GM19328 (cell line): ENCODE measurements around the gene OR4D9.
"Not testable (repeated sequence)": the region's sequence is repeated elsewhere in the genome, so short reads cannot be mapped to it uniquely, and the experiment has no call there.

Source experiments
- ATAC-seq: cut with Tn5 transposase; IDR thresholded peaks from one replicate; pipeline ENCODE4 v1.9.1; 2021; ENCODE audit warnings: mild to moderate bottlenecking, moderate library complexity; ENCODE audit not compliant: unreplicated experiment

OR4D9 gene

DNA sequence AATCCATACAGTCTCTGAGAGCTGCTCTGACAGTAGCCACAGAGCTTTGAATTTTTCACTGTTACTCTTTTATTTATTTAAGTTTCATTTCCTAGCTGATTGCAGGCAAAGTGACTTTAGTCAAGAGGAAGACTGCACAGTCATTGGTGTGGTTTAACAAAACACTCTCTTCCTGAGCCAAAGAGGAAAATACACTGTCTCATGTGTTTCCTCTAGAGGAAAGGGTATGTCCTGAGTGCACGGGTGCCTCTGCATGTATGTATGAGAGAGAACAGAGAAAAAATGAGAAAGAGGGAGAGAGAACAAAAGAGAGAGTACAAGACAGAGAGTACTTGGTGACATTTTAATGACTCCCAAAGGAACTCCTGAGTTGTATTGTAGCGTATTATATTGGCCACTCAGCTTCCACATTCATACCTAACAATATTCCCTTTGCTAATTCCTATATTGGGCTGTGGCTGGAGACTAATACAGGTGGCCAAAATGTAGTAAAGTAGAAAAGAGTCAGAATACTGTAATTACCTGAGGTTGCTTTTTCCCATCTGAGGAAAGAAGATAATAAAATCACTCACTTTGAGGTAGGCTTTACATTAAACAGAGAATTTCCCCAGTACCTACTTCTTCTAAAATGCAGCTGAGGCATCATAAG, at the start of gene OR4D9:
Gene OR4D9, plus strand, starts transcription at position 599 of the 649 bp plus-strand sequence. CDS start 3,374 bp downstream, outside the sequence.
- ATAC-seq, result no peak

DNA sequence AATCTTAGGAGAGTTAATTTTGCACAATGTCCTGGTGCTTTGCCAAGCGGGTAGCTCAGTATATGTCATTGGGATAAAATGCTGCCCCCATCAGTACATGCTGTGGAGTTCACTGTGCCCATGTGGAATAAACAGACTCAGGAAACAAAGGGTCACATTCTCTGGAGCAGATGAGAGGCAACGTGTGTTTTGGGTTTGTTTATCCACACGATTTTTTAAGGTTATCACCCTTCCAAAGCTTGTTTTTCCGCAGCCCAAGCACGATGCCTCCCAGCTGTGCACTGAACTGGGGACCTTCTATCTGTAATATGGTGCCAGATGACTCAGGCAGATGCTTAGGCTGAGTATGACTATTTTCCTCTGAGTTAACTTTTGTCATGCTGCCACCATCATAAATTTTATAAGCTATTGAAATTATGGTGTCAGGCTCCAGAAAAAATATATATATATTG, 48.1 kb upstream of the OR4D9 start:
- no peak for ATAC-seq

DNA sequence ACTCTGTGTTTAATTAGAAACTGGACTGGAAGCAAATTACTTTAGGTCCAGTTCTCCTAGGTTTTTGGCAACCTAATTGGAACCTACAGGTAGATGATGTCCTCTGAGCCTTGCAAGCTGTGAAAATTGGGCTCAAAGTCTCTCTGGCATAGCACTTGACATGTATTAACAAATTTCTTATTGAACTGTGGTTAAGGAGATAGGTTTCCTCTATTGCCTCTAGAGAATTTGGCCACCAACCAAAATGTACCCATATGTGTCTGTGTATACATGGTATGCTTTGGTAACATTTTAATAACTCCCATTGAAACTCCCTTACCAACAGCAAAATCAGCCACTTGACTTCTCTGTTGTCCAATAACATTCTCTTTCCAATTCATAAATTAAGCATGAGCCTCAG, 38.3 kb upstream of the OR4D9 start, which contains the start of gene OR4D10:
Gene OR4D10, plus strand, starts transcription at position 301 of the 400 bp plus-strand sequence. CDS start 4,115 bp downstream, outside the sequence.
- ATAC-seq, result no peak

DNA sequence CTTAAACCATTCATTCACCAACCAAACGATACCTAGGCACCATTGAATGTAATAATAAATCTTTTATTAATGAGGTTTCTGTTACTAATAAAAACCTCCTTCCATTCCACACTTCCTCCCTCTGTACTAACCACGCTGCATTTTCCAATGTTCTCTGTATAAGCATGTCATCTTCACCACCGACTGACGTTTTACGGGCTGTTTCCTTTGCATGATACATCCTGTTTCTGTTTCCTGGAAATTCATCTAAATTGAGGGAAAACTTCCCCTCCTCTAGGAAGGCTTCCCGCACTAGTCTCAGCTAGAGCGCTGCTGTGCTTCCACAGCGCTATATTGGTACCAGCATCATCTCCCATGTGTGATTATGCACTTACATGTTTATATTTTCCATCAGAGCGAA, 36.2 kb upstream of the OR4D9 start:
- no peak for ATAC-seq

DNA sequence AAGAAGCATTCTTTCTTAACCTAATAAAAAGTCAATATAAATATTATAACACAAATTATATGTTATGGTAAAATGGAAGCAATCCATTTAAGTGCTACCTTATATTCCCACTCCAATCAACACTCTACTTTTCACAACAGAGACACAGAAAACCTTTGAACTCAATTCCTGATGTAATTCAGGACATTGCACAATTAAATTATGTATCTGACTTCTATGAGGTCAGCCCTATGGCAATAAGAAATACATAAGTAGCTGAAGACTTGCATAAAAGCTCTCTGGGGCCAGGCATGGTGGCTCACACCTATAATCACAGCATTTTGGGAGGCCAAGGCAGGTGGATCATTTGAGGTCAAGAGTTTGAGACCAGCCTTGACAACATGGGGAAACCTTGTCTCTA, 31.4 kb upstream of the OR4D9 start:
- no peak for ATAC-seq

DNA sequence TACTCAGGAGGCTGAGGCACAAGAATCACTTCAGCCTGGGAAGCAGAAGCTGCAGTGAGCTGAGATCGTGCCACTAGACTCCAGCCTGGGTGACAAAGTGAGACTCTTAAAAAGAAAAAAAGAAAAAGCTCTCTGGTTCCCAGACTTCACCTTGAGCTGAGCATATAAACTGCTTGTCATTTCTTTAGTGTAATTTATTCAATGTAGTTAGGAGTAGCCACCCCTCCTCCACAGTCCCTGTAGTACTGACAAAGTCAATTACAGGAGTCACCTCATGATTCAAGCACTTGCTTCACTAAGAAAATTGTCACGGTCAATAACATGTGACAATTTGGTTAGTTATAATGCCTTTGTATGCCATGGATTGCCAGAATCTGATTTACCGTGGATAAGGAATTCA, 31.0 kb upstream of the OR4D9 start:
- no peak for ATAC-seq

DNA sequence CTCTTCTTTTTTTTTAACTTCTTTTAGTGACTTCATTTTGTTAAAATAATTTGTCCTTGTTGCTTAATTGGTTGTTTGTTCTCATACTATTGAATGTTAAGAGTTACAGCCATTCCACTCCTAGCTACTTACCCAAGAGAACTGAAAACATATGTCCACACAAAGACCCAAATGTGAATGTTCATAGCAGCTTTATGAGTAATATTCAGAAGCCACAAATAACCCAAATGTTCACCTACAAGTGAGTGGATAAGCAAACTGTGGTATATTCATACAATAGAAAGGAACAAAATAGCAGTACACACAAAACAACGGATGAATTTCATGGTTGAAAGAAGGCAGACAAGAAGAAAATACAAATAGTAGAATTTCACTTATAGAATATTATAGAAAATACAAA, 9.4 kb upstream of the OR4D9 start:
- no peak for ATAC-seq

DNA sequence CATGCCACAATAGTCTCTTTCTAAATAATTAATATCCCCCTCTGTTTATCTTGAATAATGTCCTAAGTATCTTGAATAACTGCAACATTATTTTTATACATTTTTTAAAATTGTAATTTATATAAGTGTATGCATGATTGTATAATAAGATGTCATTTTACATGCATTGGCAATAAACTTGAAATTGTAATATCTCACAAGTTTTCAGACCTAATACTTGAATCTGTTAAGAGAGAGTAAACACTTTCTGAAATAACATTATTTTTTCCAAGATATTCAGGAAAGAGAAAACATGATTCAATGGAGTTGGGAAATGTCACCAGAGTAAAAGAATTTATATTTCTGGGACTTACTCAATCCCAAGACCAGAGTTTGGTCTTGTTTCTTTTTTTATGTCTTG, 8.1 kb upstream of the OR4D9 start, which contains the start of gene OR4D11:
Gene OR4D11, plus strand, starts transcription at position 301 of the 400 bp plus-strand sequence. Its CDS starts 0 bp downstream, at position 301.
- ATAC-seq, result no peak

DNA sequence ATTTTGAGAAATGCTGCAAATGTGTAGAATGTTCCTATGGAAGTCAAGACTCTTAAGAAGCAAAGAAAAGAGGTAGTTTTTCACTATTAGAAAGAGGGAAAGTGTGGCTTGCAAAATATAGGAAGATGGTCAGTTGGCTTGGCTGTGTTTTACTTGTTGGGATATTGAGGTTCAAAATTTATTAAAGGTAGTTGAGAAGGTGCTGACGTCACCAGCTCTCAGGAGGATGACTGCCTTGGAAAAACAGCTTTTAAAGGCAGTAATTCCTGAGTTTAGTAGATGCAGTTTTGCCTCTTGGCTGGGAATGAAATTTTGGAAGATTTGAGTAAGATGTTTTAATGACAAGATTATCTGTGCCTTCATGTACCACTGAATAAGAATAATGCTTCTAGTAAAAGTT, 336 bp downstream of the OR4D9 start:
- ATAC-seq, result no peak

DNA sequence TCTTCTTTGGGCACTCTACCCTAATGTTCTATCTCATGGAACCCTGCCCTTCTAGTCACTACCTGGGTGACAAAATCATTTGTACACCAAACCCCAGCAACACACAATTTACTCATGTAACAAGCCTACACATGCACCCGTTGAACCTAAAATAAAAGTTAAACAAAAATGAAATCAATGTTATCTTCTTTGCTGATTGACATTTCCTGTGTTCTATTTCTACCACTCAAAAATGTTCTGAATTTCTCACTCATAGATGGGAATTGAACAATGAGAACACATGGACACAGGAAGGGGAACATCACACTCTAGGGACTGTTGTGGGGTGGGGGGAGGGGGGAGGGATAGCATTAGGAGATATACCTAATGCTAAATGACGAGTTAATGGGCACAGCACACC, 8.8 kb downstream of the OR4D9 start:
- ATAC-seq, result not testable (repeated sequence)

DNA sequence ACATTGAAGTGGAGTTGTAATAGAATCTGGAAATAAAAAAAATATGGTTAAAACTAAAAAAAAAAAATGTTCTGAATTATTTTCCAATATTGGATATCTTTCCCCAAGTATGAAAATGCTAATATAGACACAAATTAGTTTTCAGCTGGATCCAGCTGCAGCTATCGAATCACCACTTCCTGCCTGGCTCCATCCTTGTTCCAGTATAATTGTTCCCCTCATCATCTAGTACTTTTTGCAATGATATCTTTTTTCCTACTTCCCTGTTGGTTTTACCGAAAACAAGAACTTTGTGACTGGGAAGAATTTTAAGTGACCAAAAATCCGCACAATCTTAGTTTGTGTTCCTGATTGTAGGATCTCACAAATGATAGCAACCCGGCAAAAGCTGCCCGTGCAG, 9.4 kb downstream of the OR4D9 start:
- no peak for ATAC-seq

DNA sequence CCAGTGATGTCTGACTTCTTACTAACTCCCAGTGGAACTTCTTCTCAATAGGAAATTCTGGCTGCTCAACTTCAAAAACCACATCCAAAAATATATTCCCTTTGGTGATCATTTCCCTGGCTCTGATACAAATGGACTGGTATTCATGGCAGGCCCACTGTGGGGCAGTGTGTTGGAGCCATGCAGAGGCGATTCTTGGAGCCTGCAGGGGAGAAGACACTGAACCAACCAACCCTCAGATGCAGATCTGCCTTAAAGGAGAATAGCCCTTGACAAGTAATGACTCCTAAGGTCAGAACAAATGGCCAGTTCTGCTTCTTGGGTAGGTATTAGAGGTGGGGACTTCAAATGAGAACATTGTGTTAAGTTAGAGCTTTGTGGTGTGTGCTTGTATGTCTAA, 12.2 kb downstream of the OR4D9 start:
- no peak for ATAC-seq

DNA sequence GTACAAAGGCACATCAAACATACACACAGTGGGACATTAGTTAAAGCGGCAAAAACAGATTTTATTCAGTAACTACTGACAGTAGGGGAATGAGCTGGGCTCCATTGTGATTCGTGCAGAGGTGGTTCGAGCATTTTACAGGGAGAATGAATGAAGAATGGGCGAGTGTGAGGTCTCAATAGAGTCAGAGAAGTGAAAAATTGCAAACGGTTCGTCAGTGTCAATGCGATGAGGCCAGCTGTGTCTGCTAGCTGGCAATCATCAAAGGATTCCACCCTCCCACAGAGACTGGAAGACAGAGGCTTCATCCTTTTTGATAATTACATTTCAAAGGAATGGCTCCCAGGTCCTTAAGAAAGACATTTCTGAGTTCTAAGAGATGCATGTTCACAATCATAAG, 17.4 kb downstream of the OR4D9 start:
- no peak for ATAC-seq

DNA sequence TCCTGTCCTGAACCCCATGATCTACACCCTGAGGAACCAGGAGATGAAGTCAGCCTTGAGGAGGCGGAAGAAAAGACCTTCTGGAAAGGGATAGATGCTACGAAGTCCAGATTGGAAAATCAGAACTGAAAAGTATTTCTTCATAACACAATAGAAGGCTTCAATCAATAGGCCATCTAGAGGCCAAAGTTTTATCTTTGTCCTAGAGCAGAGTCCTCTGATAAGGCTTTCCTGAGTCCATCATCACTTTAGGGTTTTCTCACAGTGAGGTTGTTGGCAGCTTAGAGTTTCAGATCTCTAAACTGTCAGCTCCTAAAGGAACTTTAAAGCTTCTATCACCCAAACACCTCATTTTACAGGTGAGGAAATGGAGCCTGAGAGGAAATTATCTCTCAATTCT, 21.3 kb downstream of the OR4D9 start:
- no peak for ATAC-seq

DNA sequence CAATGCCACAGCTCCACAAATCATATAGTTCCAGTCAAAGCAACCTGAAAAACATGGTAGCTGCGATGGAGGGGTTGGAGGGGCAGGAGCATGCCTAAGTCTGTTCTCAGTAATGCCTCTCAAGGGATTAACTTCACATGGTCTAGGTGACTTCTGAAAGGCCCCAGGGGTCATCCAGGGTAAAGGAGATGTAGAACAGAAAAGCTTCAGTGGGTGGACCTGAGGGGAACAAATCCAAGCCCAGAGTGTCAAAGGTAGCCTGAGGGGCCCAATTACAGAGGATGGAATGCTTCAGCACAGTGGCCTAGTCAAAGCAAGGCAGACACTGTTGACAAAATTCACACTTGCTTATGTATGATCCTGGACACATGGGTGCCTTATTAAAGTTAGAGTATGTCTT, 23.3 kb downstream of the OR4D9 start:
- ATAC-seq, result no peak

DNA sequence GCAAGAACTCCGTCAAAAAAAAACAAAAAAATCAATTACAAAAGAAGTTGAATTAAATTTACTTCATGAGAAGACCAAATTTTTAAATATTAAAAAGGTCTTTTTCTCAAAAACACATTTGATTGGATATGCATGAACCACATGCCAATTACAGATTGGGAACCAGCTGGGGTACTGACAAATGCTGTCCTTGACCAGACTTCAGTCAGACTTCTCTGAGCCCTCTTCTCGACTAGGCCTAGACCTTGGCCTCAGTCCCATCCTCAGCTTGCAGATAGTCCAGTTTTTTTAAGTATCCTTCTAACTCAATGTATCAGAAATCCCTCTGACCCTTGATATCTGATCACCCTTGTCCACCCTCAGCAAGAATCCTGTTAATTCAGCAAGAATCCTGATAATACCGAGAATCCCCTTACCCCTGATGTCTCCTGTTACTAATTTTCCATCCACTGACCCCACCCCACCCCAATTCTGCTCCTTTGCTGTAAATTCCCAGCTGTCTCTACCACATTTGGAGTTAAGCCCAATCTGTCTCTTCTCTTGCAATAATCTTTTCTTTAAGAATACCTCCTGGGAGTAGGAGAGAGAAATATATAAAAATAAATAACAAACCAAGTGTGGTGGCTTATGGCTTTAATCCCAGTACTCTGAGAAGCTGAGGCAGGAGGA, 30.9 kb downstream of the OR4D9 start:
- no peak for ATAC-seq

DNA sequence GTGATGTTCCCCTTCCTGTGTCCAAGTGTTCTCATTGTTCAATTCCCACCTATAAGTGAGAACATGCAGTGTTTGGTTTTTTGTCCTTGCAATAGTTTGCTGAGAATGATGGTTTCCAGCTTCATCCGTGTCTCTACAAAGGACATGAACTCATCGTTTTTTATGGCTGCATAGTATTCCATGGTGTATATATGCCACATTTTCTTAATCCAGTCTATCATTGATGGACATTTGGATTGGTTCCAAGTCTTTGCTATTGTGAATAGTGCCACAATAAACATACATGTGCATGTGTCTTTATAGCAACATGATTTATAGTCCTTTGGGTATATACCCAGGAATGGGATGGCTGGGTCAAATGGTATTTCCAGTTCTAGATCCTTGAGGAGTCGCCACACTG, 32.4 kb downstream of the OR4D9 start:
- not testable (repeated sequence) for ATAC-seq

DNA sequence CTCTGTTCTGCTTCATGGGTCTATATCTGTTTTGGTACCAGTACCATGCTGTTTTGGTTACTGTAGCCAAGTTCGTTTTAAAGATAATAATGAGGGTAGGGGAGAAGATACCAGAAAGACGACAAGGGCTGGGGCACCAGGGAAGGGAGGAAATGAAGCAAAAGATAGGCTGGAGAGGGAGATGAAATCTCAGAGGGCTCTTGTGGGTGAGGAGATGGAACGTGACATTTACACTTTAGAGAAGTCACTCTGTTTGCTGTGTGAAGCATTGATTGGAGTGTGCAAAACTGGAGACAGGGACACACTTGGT, 33.5 kb downstream of the OR4D9 start:
- no peak for ATAC-seq

DNA sequence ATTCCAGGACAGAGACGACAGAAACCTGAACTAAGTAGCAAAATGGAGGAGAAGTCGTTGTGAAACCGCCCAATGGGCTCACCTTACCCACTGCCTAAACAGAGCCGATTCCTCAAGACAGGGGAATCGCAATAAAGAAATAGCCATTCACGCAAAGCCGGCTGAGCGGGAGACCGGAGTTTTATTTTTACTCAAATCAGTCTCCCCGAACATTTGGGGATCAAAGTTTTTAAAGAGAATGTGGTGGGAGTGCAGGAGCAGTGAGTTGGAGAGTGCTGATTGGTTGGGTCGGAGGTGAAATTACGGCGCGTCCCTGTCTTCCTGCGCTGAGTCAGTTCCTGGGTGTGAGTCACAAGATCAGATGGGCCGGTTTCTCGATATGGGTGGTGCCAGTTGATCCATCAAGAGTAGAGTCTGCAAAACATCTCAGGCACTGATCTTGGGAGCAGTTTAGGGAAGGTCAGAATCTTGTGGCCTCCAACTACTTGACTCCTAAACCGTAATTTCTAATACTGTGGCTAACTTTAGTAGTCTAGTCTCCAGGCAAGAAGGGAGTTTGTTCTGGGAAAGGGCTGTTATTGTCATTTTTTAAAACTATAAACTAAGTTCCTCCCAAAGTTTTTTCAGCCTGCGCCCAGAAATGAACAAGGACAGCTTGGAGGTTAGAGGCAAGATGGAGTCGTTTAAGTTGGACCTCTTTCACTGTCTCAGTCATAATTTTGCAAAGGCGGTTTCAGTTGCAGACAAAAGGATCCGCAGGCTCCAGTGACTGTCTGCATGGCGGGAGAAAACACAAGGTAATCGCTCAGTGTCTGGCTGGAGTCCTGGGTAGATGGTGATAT, 34.1 kb downstream of the OR4D9 start:
- no peak for ATAC-seq

DNA sequence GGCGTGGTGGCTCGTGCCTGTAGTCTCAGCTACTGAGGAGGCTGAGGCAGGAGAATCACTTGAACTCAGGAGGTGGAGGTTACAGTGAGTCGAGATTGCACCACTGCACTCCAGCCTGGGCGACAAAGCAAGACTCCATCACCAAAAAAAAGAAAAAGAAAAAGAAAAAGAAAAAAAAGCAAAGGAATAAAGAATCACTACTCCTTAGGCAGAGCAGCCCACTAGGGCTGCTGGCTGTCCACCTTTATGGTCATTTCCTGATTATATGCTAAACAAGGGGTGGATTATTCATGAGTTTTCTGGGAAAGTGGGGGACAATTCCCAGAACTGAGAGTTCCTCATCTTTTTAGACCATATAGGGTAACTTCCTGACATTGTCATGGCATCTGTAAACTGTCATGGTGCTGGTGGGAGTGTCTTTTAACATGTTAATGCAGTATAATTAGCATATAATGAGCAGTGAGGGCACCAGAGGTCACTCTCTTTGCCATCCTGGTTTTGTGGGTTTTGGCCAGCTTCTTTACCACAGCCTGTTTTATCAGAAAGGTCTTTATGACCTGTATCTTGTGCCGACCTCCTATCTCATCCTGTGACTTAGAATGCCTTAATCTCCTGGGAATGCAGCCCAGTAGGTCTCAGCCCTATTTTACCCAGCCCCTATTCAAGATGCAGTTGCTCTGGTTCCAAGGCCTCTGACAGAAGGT, 36.4 kb downstream of the OR4D9 start:
- ATAC-seq, result not testable (repeated sequence)

DNA sequence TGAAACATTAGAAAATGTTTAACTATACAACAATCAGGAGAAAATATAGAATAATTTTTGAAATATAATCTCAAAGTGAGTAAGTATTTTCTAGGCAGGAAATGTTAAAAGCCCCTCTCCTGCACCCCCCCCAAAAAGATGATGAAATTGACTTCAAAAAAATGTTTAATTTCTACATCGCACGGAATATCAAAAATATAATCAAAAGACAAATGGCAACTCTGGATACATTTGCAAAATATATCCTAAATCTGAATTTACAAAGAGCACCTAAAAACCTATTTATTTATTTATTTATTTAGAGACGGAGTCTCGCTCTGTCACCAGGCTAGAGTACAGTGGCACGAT, 36.9 kb downstream of the OR4D9 start:
- ATAC-seq, result no peak
